SK-N-MC (cell line): ENCODE measurements around the gene SLC35F1.

Experiments used
- EZH2 ChIP-seq: fragments of 200-600 bp; sonication (generic); IDR thresholded peaks from one replicate; pipeline ENCODE4 v1.6.1; 2017; ENCODE audit warnings: antibody characterized with exemption
- FOXP2 ChIP-seq: optimal IDR thresholded peaks from 2 replicates; pipeline ENCODE3; 2011; ENCODE audit warnings: mild to moderate bottlenecking, moderate library complexity; ENCODE audit not compliant: insufficient read depth; ENCODE audit errors: extremely low read length, control extremely low read depth
- POLR2AphosphoS5 ChIP-seq: IDR thresholded peaks from 2 replicates; pipeline ENCODE4 v1.6.1; 2012; ENCODE audit warnings: mild to moderate bottlenecking, low read depth, low read length, borderline replicate concordance

DNA sequence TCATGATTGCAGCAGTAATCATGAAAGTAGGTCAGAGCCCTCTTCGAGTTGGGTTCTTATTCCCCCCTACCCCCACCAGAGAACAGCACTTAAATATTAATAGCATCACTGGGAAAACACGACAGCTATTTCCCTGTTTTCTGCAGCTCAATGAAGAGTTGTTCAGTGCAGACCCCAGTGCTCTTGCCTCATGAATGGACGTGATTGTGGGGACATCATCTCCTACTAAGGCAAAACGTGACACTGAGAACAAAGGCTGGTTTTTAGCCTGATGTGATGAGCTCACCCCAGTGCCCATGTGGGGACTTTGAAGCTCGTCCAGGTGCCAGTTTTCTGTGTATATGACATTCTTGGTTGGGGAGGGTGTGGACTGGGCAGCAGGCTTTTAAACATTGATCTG lies 105.9 kb downstream of the SLC35F1 start:
- TF ChIP-seq EZH2 (no peak), POLR2AphosphoS5 (no peak), FOXP2 (no peak)
